IPS-18a (cell line): ENCODE measurements around the gene PDE7B.
"Not testable (repeated sequence)": the region's sequence is repeated elsewhere in the genome, so short reads cannot be mapped to it uniquely, and the experiment has no call there.

Source experiments
- H3K27ac ChIP-seq: one replicate; pipeline ENCODE4 v1.5.1; 2013; ENCODE audit warnings: low read length
- H3K27me3 ChIP-seq: one replicate; pipeline ENCODE4 v1.6.1; 2013; ENCODE audit warnings: mild to moderate bottlenecking, low read length; ENCODE audit not compliant: control insufficient read depth, insufficient read depth
- H3K36me3 ChIP-seq: one replicate; pipeline ENCODE4 v1.6.1; 2013; ENCODE audit warnings: low read depth, low read length; ENCODE audit not compliant: control insufficient read depth
- H3K4me1 ChIP-seq: one replicate; pipeline ENCODE4 v1.6.1; 2013; ENCODE audit warnings: low read depth, low read length; ENCODE audit not compliant: control insufficient read depth
- H3K4me3 ChIP-seq: one replicate; pipeline ENCODE4 v1.5.1; 2013; ENCODE audit warnings: low read length
- H3K9ac ChIP-seq: one replicate; pipeline ENCODE4 v1.6.1; 2013; ENCODE audit warnings: mild to moderate bottlenecking, low read length, moderate library complexity
- H3K9me3 ChIP-seq: one replicate; pipeline ENCODE4 v1.6.1; 2013; ENCODE audit warnings: low read depth, low read length; ENCODE audit not compliant: control insufficient read depth

Gene PDE7B

GRCh38 chr6:136118787-136119186 lies 267.3 kb downstream of the PDE7B start:
- no peaks in the 10 kb centered on the region for H3K36me3 ChIP-seq
- no peaks in the 10 kb centered on the region for H3K9me3 ChIP-seq
- H3K27me3 ChIP-seq, result no peaks in the 10 kb centered on the region
- H3K9ac ChIP-seq, result no peak overlapping the region
- no peaks in the 10 kb centered on the region for H3K4me1 ChIP-seq
- H3K27ac ChIP-seq, result no peak overlapping the region
- no peak overlapping the region for H3K4me3 ChIP-seq

- Histone ChIP-seq H3K36me3 (no peaks in the 10 kb centered on the region), H3K9me3 (no peaks in the 10 kb centered on the region), H3K4me3 (no peak overlapping the region), H3K9ac (no peak overlapping the region), H3K27me3 (no peaks in the 10 kb centered on the region), H3K27ac (no peak overlapping the region), H3K4me1 (no peaks in the 10 kb centered on the region)
Observed at GRCh38 chr6:136123468-136123867, 272.0 kb downstream of the PDE7B start.

GRCh38 chr6:136125585-136125984 lies 274.1 kb downstream of the PDE7B start:
- Histone ChIP-seq H3K9me3 (no peaks in the 10 kb centered on the region), H3K9ac (no peak overlapping the region), H3K4me3 (no peak overlapping the region), H3K27me3 (no peaks in the 10 kb centered on the region), H3K4me1 (no peaks in the 10 kb centered on the region), H3K36me3 (no peaks in the 10 kb centered on the region), H3K27ac (no peak overlapping the region)

GRCh38 chr6:136127873-136128272 lies 276.4 kb downstream of the PDE7B start:
- Histone ChIP-seq H3K27ac (no peak overlapping the region), H3K9ac (no peak overlapping the region), H3K27me3 (no peaks in the 10 kb centered on the region), H3K4me1 (no peaks in the 10 kb centered on the region), H3K9me3 (no peaks in the 10 kb centered on the region), H3K36me3 (no peaks in the 10 kb centered on the region), H3K4me3 (no peak overlapping the region)

GRCh38 chr6:136129365-136129764 lies 277.9 kb downstream of the PDE7B start:
- Histone ChIP-seq H3K4me3 (no peak overlapping the region), H3K9me3 (no peaks in the 10 kb centered on the region), H3K36me3 (no peaks in the 10 kb centered on the region), H3K27ac (no peak overlapping the region), H3K4me1 (no peaks in the 10 kb centered on the region), H3K9ac (no peak overlapping the region), H3K27me3 (no peaks in the 10 kb centered on the region)

- Histone ChIP-seq H3K27ac (no peak overlapping the region), H3K27me3 (no peaks in the 10 kb centered on the region), H3K36me3 (no peaks in the 10 kb centered on the region), H3K9me3 (no peaks in the 10 kb centered on the region), H3K4me3 (no peak overlapping the region), H3K9ac (no peak overlapping the region), H3K4me1 (no peaks in the 10 kb centered on the region)
Observed at GRCh38 chr6:136134268-136134667, 282.8 kb downstream of the PDE7B start.

GRCh38 chr6:136134751-136135150 lies 283.2 kb downstream of the PDE7B start:
- H3K27ac ChIP-seq, result no peak overlapping the region
- H3K27me3 ChIP-seq, result no peaks in the 10 kb centered on the region
- no peak overlapping the region for H3K9ac ChIP-seq
- no peak overlapping the region for H3K4me3 ChIP-seq
- no peaks in the 10 kb centered on the region for H3K36me3 ChIP-seq
- H3K9me3 ChIP-seq, result no peaks in the 10 kb centered on the region
- no peaks in the 10 kb centered on the region for H3K4me1 ChIP-seq

- H3K9me3 ChIP-seq, result no peaks in the 10 kb centered on the region
- no peaks in the 10 kb centered on the region for H3K27me3 ChIP-seq
- no peak overlapping the region for H3K4me3 ChIP-seq
- H3K4me1 ChIP-seq, result no peaks in the 10 kb centered on the region
- no peak overlapping the region for H3K9ac ChIP-seq
- no peaks in the 10 kb centered on the region for H3K36me3 ChIP-seq
- H3K27ac ChIP-seq, result no peak overlapping the region
Observed at GRCh38 chr6:136136274-136136673, 284.8 kb downstream of the PDE7B start.

- no peak overlapping the region for H3K27ac ChIP-seq
- H3K27me3 ChIP-seq, result no peaks in the 10 kb centered on the region
- H3K4me1 ChIP-seq, result no peaks in the 10 kb centered on the region
- no peaks in the 10 kb centered on the region for H3K9me3 ChIP-seq
- H3K9ac ChIP-seq, result no peak overlapping the region
- H3K36me3 ChIP-seq, result no peaks in the 10 kb centered on the region
- H3K4me3 ChIP-seq, result no peak overlapping the region
Observed at GRCh38 chr6:136137008-136137692, 285.6 kb downstream of the PDE7B start.

- no peak overlapping the region for H3K4me3 ChIP-seq
- no peaks in the 10 kb centered on the region for H3K9me3 ChIP-seq
- no peak overlapping the region for H3K27ac ChIP-seq
- no peaks in the 10 kb centered on the region for H3K27me3 ChIP-seq
- no peak overlapping the region for H3K9ac ChIP-seq
- no peaks in the 10 kb centered on the region for H3K36me3 ChIP-seq
- no peaks in the 10 kb centered on the region for H3K4me1 ChIP-seq
Observed at GRCh38 chr6:136137739-136138402, 286.4 kb downstream of the PDE7B start.

- not testable (repeated sequence) for H3K4me3 ChIP-seq, H3K9me3 ChIP-seq, H3K27ac ChIP-seq, H3K27me3 ChIP-seq, H3K9ac ChIP-seq, H3K4me1 ChIP-seq, H3K36me3 ChIP-seq
Observed at GRCh38 chr6:136139111-136139510, 287.6 kb downstream of the PDE7B start.
